ENCODE results near the gene SYTL2.
"Not testable (repeated sequence)": the region's sequence is repeated elsewhere in the genome, so short reads cannot be mapped to it uniquely, and the experiment has no call there.

Gene SYTL2

DNA sequence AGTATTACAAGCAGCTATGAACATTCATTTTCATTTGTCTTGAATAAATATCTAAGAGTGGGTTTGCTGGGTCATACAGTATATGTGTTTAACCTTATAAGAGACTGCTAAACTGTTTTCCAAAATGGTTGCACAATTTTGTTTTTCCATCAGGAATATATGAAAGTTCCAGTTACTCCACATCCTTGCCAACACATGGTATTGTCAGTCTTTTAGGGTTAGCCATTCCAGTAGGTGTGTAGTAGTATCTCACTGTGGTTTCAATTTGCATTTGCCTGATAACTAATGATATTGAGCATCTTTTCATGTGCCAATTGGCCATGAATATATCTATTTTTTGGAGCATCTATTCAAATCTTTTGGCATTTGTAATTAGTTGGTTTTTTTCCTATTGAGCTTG lies 36.5 kb upstream of the SYTL2 start:
- H3K36me3 ChIP-seq (ENCODE audit: insufficient read depth, low read length) = no peaks in the 10 kb centered on the region
- no peak overlapping the region for H3K4me3 ChIP-seq (ENCODE audit: low read depth in 1 of 2, low read length in 2 of 2)
- no peak overlapping the region for H3K27ac ChIP-seq (ENCODE audit: low read depth, low read length)
- no peaks in the 10 kb centered on the region for H3K9me3 ChIP-seq (ENCODE audit: low read length)
- no peaks in the 10 kb centered on the region for H3K4me1 ChIP-seq (ENCODE audit: insufficient read depth, low read length)
- no peak overlapping the region for H3K9ac ChIP-seq (ENCODE audit: low read length)
- no peaks in the 10 kb centered on the region for H3K27me3 ChIP-seq (ENCODE audit: control insufficient read depth in 1 of 2, insufficient read depth in 2 of 2, low read length in 2 of 2)

DNA sequence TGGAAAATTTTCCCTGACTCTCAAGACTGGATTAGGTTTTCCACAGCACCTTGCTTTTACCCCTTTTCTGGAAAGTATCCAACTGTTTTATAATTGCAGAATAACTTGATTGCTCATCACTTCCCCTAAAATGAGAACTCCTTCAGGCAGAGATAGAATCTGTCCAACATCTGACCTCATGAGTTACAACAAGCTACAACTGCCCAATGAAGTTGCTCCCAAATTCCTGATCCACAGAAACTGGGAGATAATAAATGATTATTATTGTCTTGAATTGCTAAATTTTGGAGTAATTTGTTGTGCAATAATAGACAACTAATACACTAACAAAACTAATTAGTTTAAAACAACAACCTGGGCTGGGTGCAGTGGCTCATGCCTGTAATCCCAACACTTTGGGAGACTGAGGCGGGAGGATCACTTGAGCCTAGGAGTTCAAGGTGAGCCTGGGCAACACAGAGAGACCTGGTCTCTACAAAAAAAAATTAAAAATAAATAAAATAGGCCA lies 34.2 kb upstream of the SYTL2 start:
- Histone ChIP-seq H3K4me1 (ENCODE audit: insufficient read depth, low read length) (no peaks in the 10 kb centered on the region), H3K27ac (ENCODE audit: low read depth, low read length) (no peak overlapping the region), H3K4me3 (ENCODE audit: low read depth in 1 of 2, low read length in 2 of 2) (no peak overlapping the region), H3K36me3 (ENCODE audit: insufficient read depth, low read length) (no peaks in the 10 kb centered on the region), H3K9me3 (ENCODE audit: low read length) (no peaks in the 10 kb centered on the region), H3K27me3 (ENCODE audit: control insufficient read depth in 1 of 2, insufficient read depth in 2 of 2, low read length in 2 of 2) (no peaks in the 10 kb centered on the region), H3K9ac (ENCODE audit: low read length) (no peak overlapping the region)

DNA sequence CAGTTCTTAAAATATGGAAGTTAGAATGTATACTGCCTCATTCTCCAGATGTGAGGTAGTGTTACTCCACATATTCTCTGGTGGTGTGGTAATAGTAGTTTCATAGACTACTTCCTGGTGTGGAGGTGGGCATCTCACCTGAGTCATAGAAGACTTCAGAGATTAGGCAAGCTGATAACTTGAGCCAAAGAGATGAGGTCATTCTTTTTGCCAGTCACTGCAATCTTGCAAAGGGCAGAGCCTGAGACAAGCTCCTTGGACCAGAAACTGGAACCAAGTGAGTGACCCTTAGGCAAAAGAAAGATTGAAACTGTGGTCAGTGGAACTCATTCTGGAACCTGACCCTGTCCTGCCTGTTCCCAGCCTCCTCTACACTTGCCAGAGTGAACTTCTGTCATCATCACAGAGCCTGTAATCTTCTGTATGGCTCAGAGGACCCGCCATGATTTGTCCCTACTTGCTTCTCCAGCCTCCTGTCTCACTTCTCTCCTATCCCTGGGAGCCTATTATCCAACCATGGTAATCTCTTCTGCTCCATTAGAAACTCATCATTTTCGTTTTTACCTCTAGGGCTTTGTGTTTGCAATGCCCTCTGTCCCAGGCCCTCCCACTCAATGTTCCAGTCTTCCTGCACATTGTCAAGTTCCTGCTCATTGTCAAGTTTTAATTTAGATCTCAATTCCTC lies 33.6 kb upstream of the SYTL2 start:
- no peaks in the 10 kb centered on the region for H3K36me3 ChIP-seq (ENCODE audit: insufficient read depth, low read length)
- H3K4me1 ChIP-seq (ENCODE audit: insufficient read depth, low read length) = no peaks in the 10 kb centered on the region
- no peaks in the 10 kb centered on the region for H3K9me3 ChIP-seq (ENCODE audit: low read length)
- H3K9ac ChIP-seq (ENCODE audit: low read length) = no peak overlapping the region
- no peaks in the 10 kb centered on the region for H3K27me3 ChIP-seq (ENCODE audit: control insufficient read depth in 1 of 2, insufficient read depth in 2 of 2, low read length in 2 of 2)
- no peak overlapping the region for H3K4me3 ChIP-seq (ENCODE audit: low read depth in 1 of 2, low read length in 2 of 2)
- no peak overlapping the region for H3K27ac ChIP-seq (ENCODE audit: low read depth, low read length)

DNA sequence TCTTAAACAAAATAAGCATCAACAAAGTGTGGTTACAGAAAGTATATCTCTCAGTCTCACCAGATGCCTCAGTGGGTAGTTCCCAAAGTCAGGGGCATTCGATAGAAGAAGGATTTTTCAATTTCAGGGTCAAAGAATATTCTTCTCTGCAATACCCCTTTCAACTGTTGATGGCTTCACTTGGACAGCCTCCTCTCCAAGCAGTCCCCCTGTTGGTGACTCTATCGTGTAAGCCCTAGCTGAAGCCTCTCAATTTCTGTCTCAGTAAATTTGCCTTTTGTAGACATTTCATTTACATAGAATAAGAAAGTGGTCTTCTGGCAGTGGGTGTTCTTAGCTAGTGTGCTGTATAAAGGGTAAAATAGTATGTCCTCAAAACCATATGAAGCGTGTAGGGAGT lies 33.0 kb upstream of the SYTL2 start:
- no peaks in the 10 kb centered on the region for H3K9me3 ChIP-seq (ENCODE audit: low read length)
- no peak overlapping the region for H3K9ac ChIP-seq (ENCODE audit: low read length)
- H3K4me1 ChIP-seq (ENCODE audit: insufficient read depth, low read length) = no peaks in the 10 kb centered on the region
- H3K27ac ChIP-seq (ENCODE audit: low read depth, low read length) = no peak overlapping the region
- no peak overlapping the region for H3K4me3 ChIP-seq (ENCODE audit: low read depth in 1 of 2, low read length in 2 of 2)
- H3K27me3 ChIP-seq (ENCODE audit: control insufficient read depth in 1 of 2, insufficient read depth in 2 of 2, low read length in 2 of 2) = no peaks in the 10 kb centered on the region
- H3K36me3 ChIP-seq (ENCODE audit: insufficient read depth, low read length) = no peaks in the 10 kb centered on the region

DNA sequence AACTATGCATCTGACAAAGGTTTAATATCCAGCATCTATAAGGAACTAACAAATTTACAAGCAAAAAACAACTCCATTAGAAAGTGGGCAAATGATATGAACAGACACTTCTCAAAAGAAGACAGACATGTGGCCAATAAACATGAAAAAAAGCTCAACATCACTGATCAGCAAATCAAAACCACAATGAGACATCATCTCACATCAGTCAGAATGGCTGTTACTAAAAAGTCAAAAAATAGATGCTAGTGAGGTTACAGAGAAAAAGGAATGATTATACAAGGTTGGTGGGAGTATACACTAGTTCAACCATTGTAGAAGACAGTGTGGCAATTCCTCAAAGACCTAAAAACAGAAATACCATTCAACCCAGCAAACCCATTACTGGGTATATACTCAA lies 30.0 kb upstream of the SYTL2 start:
- not testable (repeated sequence) for H3K36me3 ChIP-seq (ENCODE audit: insufficient read depth, low read length); H3K4me3 ChIP-seq (ENCODE audit: low read depth in 1 of 2, low read length in 2 of 2); H3K27me3 ChIP-seq (ENCODE audit: control insufficient read depth in 1 of 2, insufficient read depth in 2 of 2, low read length in 2 of 2); H3K9ac ChIP-seq (ENCODE audit: low read length); H3K27ac ChIP-seq (ENCODE audit: low read depth, low read length); H3K4me1 ChIP-seq (ENCODE audit: insufficient read depth, low read length); H3K9me3 ChIP-seq (ENCODE audit: low read length)

DNA sequence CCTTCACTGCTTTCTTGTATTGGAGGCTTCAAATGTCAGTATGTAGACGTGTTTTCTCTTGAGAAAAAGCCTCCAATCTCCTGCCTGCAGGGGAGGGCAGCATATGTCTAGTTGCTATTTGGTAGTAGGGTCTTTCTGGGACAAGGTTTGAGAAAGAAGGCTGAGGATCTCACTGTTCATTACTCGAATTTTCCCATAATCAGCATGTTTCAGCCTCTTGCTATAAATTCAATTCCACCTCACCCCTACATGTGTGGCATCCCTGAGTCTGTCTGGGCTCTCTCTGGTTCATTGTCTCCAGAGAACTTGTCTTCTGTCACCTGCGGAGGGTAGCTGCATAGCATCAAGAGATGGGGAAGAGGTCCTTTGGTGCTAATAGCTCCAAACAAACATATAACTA lies 24.8 kb upstream of the SYTL2 start:
- H3K27me3 ChIP-seq (ENCODE audit: control insufficient read depth in 1 of 2, insufficient read depth in 2 of 2, low read length in 2 of 2) = no peaks in the 10 kb centered on the region
- no peak overlapping the region for H3K9ac ChIP-seq (ENCODE audit: low read length)

DNA sequence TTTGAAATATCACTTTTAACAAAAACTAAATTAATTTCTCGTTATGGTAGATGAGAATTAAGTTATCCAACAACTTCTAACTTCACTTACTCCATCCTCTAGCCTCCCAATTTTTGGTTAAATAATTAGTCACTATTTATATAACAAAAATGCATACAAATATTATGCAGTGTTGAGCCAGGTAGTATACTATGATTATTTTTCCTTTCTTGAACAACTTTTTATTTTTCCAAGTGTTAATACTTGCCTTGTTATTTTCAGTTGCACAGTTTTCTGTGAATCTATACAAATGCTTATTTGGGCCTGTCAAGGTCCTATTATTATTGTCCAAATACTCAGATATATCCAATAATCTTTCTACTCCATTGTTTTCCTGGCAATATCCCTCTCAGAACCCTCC lies 24.3 kb upstream of the SYTL2 start:
- Histone ChIP-seq H3K36me3 (ENCODE audit: insufficient read depth, low read length) (no peaks in the 10 kb centered on the region), H3K27ac (ENCODE audit: low read depth, low read length) (no peak overlapping the region), H3K9me3 (ENCODE audit: low read length) (no peaks in the 10 kb centered on the region), H3K4me3 (ENCODE audit: low read depth in 1 of 2, low read length in 2 of 2) (no peak overlapping the region), H3K4me1 (ENCODE audit: insufficient read depth, low read length) (no peaks in the 10 kb centered on the region), H3K27me3 (ENCODE audit: control insufficient read depth in 1 of 2, insufficient read depth in 2 of 2, low read length in 2 of 2) (no peaks in the 10 kb centered on the region), H3K9ac (ENCODE audit: low read length) (no peak overlapping the region)

More for the DNA sequence above, 24.8 kb upstream of the SYTL2 start:
- Histone ChIP-seq H3K27ac (ENCODE audit: low read depth, low read length) (no peak overlapping the region), H3K4me1 (ENCODE audit: insufficient read depth, low read length) (no peaks in the 10 kb centered on the region), H3K36me3 (ENCODE audit: insufficient read depth, low read length) (no peaks in the 10 kb centered on the region), H3K9me3 (ENCODE audit: low read length) (no peaks in the 10 kb centered on the region), H3K4me3 (ENCODE audit: low read depth in 1 of 2, low read length in 2 of 2) (no peak overlapping the region)

DNA sequence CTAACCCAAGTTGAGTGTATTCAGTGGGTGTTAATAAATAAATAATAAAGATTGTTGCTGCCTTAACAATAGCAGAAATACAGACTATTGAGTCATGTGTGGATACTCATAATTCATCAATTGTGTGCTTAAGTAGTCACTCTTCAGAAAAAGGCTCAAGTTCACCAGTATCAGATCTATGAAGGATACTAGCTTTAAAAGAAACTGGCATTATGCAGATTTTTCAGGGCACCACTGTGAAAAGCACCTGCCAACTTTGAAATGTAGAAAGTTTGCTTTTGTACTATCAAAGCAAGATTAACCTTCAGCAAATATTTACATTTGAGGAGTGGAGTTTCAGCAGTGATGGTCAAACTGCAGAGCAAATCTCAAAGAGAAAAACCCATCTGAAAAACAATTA lies 20.1 kb upstream of the SYTL2 start:
- no peak overlapping the region for H3K4me3 ChIP-seq (ENCODE audit: low read depth in 1 of 2, low read length in 2 of 2)
- no peak overlapping the region for H3K27ac ChIP-seq (ENCODE audit: low read depth, low read length)
- H3K4me1 ChIP-seq (ENCODE audit: insufficient read depth, low read length) = peaks cover 21% of the 10 kb centered on the region
- H3K27me3 ChIP-seq (ENCODE audit: control insufficient read depth in 1 of 2, insufficient read depth in 2 of 2, low read length in 2 of 2) = no peaks in the 10 kb centered on the region
- H3K36me3 ChIP-seq (ENCODE audit: insufficient read depth, low read length) = no peaks in the 10 kb centered on the region
- H3K9ac ChIP-seq (ENCODE audit: low read length) = no peak overlapping the region
- H3K9me3 ChIP-seq (ENCODE audit: low read length) = no peaks in the 10 kb centered on the region

DNA sequence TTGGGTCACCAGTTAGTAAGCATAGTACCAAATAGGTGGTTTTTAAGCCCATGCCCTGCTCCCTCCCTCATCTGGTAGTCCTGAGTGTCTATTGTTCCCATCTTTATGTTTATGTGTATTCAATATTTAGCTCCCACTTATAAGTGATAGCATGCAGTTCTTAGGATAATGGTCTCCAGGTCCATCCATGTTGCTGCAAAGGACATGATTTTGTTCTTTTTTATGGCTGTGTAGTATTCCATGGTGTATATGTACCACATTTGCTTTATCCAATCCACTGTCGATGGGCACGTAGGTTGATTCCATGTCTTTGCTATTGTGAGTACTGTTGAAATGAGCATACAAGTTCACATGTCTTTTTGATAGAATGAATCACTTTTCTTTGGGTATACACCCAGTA lies 18.2 kb upstream of the SYTL2 start:
- no peaks in the 10 kb centered on the region for H3K36me3 ChIP-seq (ENCODE audit: insufficient read depth, low read length)
- H3K27me3 ChIP-seq (ENCODE audit: control insufficient read depth in 1 of 2, insufficient read depth in 2 of 2, low read length in 2 of 2) = no peaks in the 10 kb centered on the region
- peaks cover 24% of the 10 kb centered on the region for H3K4me1 ChIP-seq (ENCODE audit: insufficient read depth, low read length)
- no peaks in the 10 kb centered on the region for H3K9me3 ChIP-seq (ENCODE audit: low read length)
- H3K4me3 ChIP-seq (ENCODE audit: low read depth in 1 of 2, low read length in 2 of 2) = no peak overlapping the region
- H3K27ac ChIP-seq (ENCODE audit: low read depth, low read length) = no peak overlapping the region
- no peak overlapping the region for H3K9ac ChIP-seq (ENCODE audit: low read length)

DNA sequence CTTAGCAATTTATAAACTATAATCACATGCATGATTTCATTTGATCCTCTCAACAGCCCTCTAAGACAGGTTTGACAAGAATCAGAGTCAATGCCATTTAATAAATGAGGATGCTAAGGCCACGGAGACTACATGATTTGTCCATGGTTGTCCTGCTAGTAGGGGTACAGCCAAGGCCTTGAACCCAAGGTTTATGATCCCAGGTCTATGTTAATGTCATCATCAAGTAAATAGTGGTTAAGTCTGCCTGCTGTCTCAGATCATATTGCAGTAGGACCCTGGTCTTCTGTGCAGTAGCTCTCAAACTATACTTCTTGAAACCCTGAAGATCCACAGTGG lies 17.7 kb upstream of the SYTL2 start:
- Histone ChIP-seq H3K27me3 (ENCODE audit: control insufficient read depth in 1 of 2, insufficient read depth in 2 of 2, low read length in 2 of 2) (no peaks in the 10 kb centered on the region), H3K27ac (ENCODE audit: low read depth, low read length) (no peak overlapping the region), H3K4me1 (ENCODE audit: insufficient read depth, low read length) (peaks cover 24% of the 10 kb centered on the region), H3K36me3 (ENCODE audit: insufficient read depth, low read length) (no peaks in the 10 kb centered on the region), H3K4me3 (ENCODE audit: low read depth in 1 of 2, low read length in 2 of 2) (no peak overlapping the region), H3K9me3 (ENCODE audit: low read length) (no peaks in the 10 kb centered on the region), H3K9ac (ENCODE audit: low read length) (no peak overlapping the region)

DNA sequence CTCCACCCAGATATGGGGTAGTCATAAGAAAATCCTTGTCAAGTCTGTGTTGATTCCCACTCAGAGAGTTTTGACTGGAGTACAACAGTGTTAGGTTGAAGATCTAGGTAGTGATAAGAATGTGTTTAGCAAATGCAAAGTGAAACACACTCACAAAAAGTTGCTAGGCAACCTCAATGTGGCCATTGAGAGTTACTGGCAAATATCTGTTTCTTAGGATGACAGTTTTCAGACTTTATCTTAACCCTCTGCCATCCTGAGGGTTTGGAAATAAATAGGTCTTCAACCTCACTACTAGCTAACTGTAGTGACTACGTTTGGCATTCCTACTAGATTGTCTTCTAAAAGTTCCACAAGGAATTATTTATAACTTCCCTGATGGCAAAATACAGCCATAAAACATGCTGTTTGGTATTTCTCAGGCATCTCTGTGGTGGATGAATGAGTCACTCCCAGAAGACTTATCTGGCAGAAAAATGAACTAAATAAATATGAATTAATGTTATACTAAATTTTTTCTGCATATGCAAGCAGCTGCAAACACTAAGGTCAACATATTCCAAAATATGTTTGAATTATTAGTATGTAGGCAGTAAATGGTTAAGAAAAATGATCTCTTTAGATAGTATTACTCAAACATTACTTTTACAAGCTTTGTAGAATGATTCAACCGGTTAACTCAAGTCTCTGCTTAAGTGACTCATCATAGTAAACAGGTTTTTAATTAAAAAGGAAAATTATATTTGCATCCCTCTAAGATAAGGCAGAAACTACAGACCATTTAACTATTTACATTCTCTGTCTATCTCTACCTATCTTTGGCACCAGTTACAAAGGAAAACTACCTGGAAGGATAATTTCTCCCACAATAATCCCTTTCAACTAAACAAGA lies 17.1 kb upstream of the SYTL2 start:
- Histone ChIP-seq H3K27ac (ENCODE audit: low read depth, low read length) (no peak overlapping the region), H3K4me3 (ENCODE audit: low read depth in 1 of 2, low read length in 2 of 2) (no peak overlapping the region), H3K4me1 (ENCODE audit: insufficient read depth, low read length) (peaks cover 24% of the 10 kb centered on the region), H3K27me3 (ENCODE audit: control insufficient read depth in 1 of 2, insufficient read depth in 2 of 2, low read length in 2 of 2) (no peaks in the 10 kb centered on the region), H3K9me3 (ENCODE audit: low read length) (no peaks in the 10 kb centered on the region), H3K36me3 (ENCODE audit: insufficient read depth, low read length) (no peaks in the 10 kb centered on the region), H3K9ac (ENCODE audit: low read length) (no peak overlapping the region)
